ENCODE data around the gene NR5A1.

The NR5A1 gene

GRCh38 chr9:124442379-124442778 is 64.8 kb downstream of the NR5A1 start:
- no peak overlapping the region for H3K4me2 ChIP-seq (ENCODE audit: low read depth, low read length, poor library complexity, severe bottlenecking)
- no peak overlapping the region for H3K4me3 ChIP-seq (ENCODE audit: low read length, poor library complexity, severe bottlenecking)
- no peaks in the 10 kb centered on the region for H3F3A ChIP-seq (ENCODE audit: low read depth)
- TF ChIP-seq EZH2phosphoT487 (IDR thresholded peaks at IDR 0.05; ENCODE audit: borderline replicate concordance), result no peak
- TF ChIP-seq, protein P1, sequence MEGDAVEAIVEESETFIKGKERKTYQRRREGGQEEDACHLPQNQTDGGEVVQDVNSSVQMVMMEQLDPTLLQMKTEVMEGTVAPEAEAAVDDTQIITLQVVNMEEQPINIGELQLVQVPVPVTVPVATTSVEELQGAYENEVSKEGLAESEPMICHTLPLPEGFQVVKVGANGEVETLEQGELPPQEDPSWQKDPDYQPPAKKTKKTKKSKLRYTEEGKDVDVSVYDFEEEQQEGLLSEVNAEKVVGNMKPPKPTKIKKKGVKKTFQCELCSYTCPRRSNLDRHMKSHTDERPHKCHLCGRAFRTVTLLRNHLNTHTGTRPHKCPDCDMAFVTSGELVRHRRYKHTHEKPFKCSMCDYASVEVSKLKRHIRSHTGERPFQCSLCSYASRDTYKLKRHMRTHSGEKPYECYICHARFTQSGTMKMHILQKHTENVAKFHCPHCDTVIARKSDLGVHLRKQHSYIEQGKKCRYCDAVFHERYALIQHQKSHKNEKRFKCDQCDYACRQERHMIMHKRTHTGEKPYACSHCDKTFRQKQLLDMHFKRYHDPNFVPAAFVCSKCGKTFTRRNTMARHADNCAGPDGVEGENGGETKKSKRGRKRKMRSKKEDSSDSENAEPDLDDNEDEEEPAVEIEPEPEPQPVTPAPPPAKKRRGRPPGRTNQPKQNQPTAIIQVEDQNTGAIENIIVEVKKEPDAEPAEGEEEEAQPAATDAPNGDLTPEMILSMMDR (conservative IDR thresholded peaks at IDR 0.05; ENCODE audit: low read length), result no peak
- no peaks in the 10 kb centered on the region for H3K79me2 ChIP-seq (ENCODE audit: insufficient read depth, low read length)
- no peaks in the 10 kb centered on the region for H3K27me3 ChIP-seq (ENCODE audit: insufficient read depth, low read length, poor library complexity, severe bottlenecking)
- no peak overlapping the region for H2AFZ ChIP-seq (ENCODE audit: low read length)
- H4K20me1 ChIP-seq (ENCODE audit: insufficient read depth, low read length, poor library complexity, severe bottlenecking), result no peaks in the 10 kb centered on the region
- no peaks in the 10 kb centered on the region for H3K9me2 ChIP-seq (replicated peaks; ENCODE audit: low read depth, low read length)
- no peak overlapping the region for H3K9ac ChIP-seq (ENCODE audit: low read depth, low read length, poor library complexity, severe bottlenecking)
- no peaks in the 10 kb centered on the region for H3K4me1 ChIP-seq (ENCODE audit: insufficient read depth, low read length, poor library complexity, severe bottlenecking)
- H3K36me3 ChIP-seq (ENCODE audit: insufficient read depth, low read length), result no peaks in the 10 kb centered on the region
- H3K9me3 ChIP-seq (ENCODE audit: insufficient read depth, low read depth, low read length), result no peaks in the 10 kb centered on the region

GRCh38 chr9:124441291-124441690 is 65.9 kb downstream of the NR5A1 start:
- TF ChIP-seq EZH2phosphoT487 (IDR thresholded peaks at IDR 0.05; ENCODE audit: borderline replicate concordance), result no peak
- TF ChIP-seq, protein P1 (conservative IDR thresholded peaks at IDR 0.05; ENCODE audit: low read length), result no peak
- H3K4me3 ChIP-seq (ENCODE audit: low read length, poor library complexity, severe bottlenecking), result no peak overlapping the region
- no peaks in the 10 kb centered on the region for H3K4me1 ChIP-seq (ENCODE audit: insufficient read depth, low read length, poor library complexity, severe bottlenecking)
- H3K27me3 ChIP-seq (ENCODE audit: insufficient read depth, low read length, poor library complexity, severe bottlenecking), result no peaks in the 10 kb centered on the region
- H3K4me2 ChIP-seq (ENCODE audit: low read depth, low read length, poor library complexity, severe bottlenecking), result no peak overlapping the region
- H3K9me3 ChIP-seq (ENCODE audit: insufficient read depth, low read depth, low read length), result no peaks in the 10 kb centered on the region
- no peak overlapping the region for H2AFZ ChIP-seq (ENCODE audit: low read length)
- H3K79me2 ChIP-seq (ENCODE audit: insufficient read depth, low read length), result no peaks in the 10 kb centered on the region
- H4K20me1 ChIP-seq (ENCODE audit: insufficient read depth, low read length, poor library complexity, severe bottlenecking), result no peaks in the 10 kb centered on the region
- H3K36me3 ChIP-seq (ENCODE audit: insufficient read depth, low read length), result no peaks in the 10 kb centered on the region
- no peaks in the 10 kb centered on the region for H3K9me2 ChIP-seq (replicated peaks; ENCODE audit: low read depth, low read length)
- H3F3A ChIP-seq (ENCODE audit: low read depth), result no peaks in the 10 kb centered on the region
- no peak overlapping the region for H3K9ac ChIP-seq (ENCODE audit: low read depth, low read length, poor library complexity, severe bottlenecking)

- no peaks in the 10 kb centered on the region for H3K9me2 ChIP-seq (replicated peaks; ENCODE audit: low read depth, low read length)
- H3F3A ChIP-seq (ENCODE audit: low read depth), result no peaks in the 10 kb centered on the region
- H3K4me1 ChIP-seq (ENCODE audit: insufficient read depth, low read length, poor library complexity, severe bottlenecking), result no peaks in the 10 kb centered on the region
- H3K27me3 ChIP-seq (ENCODE audit: insufficient read depth, low read length, poor library complexity, severe bottlenecking), result no peaks in the 10 kb centered on the region
- H4K20me1 ChIP-seq (ENCODE audit: insufficient read depth, low read length, poor library complexity, severe bottlenecking), result no peaks in the 10 kb centered on the region
- no peak overlapping the region for H2AFZ ChIP-seq (ENCODE audit: low read length)
- no peaks in the 10 kb centered on the region for H3K79me2 ChIP-seq (ENCODE audit: insufficient read depth, low read length)
- H3K9ac ChIP-seq (ENCODE audit: low read depth, low read length, poor library complexity, severe bottlenecking), result no peak overlapping the region
- H3K36me3 ChIP-seq (ENCODE audit: insufficient read depth, low read length), result no peaks in the 10 kb centered on the region
- H3K4me3 ChIP-seq (ENCODE audit: low read length, poor library complexity, severe bottlenecking), result no peak overlapping the region
- H3K9me3 ChIP-seq (ENCODE audit: insufficient read depth, low read depth, low read length), result no peaks in the 10 kb centered on the region
- no peak overlapping the region for H3K4me2 ChIP-seq (ENCODE audit: low read depth, low read length, poor library complexity, severe bottlenecking)
- TF ChIP-seq, protein P1 (conservative IDR thresholded peaks at IDR 0.05; ENCODE audit: low read length), result no peak
- TF ChIP-seq EZH2phosphoT487 (IDR thresholded peaks at IDR 0.05; ENCODE audit: borderline replicate concordance), result no peak
These were observed 66.4 kb downstream of the NR5A1 start for GRCh38 chr9:124440786-124441185.
